DOHH2 (cell line): ENCODE measurements around the gene CAND1.

ENCODE experiments used
- H3F3A ChIP-seq: fragments of 200-600 bp; sonication (generic), shearing (Covaris generic); 2 replicates; pipeline ENCODE4 v1.6.0; 2016; ENCODE audit warnings: antibody characterized with exemption, mild to moderate bottlenecking; ENCODE audit not compliant: control insufficient read depth, insufficient read depth
- H3K27ac ChIP-seq: fragments of 200-600 bp; sonication (generic); 2 replicates; pipeline ENCODE4 v1.5.1; 2014; ENCODE audit warnings: low read depth, mild to moderate bottlenecking, low read length, moderate library complexity
- H3K27me3 ChIP-seq: fragments of 200-600 bp; sonication (generic); 2 replicates; pipeline ENCODE4 v1.6.1; 2014; ENCODE audit warnings: mild to moderate bottlenecking, low read length, mixed read lengths; ENCODE audit not compliant: control insufficient read depth
- H3K36me3 ChIP-seq: fragments of 200-600 bp; sonication (generic); 2 replicates; pipeline ENCODE4 v1.6.1; 2014; ENCODE audit warnings: mild to moderate bottlenecking, low read length, moderate library complexity, mixed read lengths; ENCODE audit not compliant: control insufficient read depth
- H3K4me1 ChIP-seq: fragments of 200-600 bp; sonication (generic); 2 replicates; pipeline ENCODE4 v1.6.1; 2014; ENCODE audit warnings: mild to moderate bottlenecking, low read length, mixed read lengths; ENCODE audit not compliant: control insufficient read depth
- H3K4me2 ChIP-seq: fragments of 200-600 bp; sonication (generic); 2 replicates; pipeline ENCODE4 v1.6.0; 2014; ENCODE audit warnings: mild to moderate bottlenecking, low read length, moderate library complexity
- H3K4me3 ChIP-seq: fragments of 200-600 bp; sonication (generic); 2 replicates; pipeline ENCODE4 v1.5.1; 2014; ENCODE audit warnings: mild to moderate bottlenecking, low read length, mixed read lengths
- H3K79me2 ChIP-seq: fragments of 200-600 bp; sonication (generic); 2 replicates; pipeline ENCODE4 v1.6.1; 2014; ENCODE audit warnings: mild to moderate bottlenecking, low read length, mixed read lengths; ENCODE audit not compliant: control insufficient read depth
- H3K9me2 ChIP-seq: fragments of 200-600 bp; sonication (generic); replicated peaks from 2 replicates; pipeline ENCODE4 v1.6.1; 2014; ENCODE audit warnings: mild to moderate bottlenecking, low read length, mixed read lengths; ENCODE audit not compliant: control insufficient read depth
- H3K9me3 ChIP-seq: fragments of 200-600 bp; sonication (generic); 2 replicates; pipeline ENCODE4 v1.6.1; 2014; ENCODE audit warnings: antibody characterized with exemption, low read length, mixed read lengths; ENCODE audit not compliant: control insufficient read depth, insufficient read depth
- H4K20me1 ChIP-seq: fragments of 200-600 bp; sonication (generic); 2 replicates; pipeline ENCODE4 v1.6.0; 2014; ENCODE audit warnings: low read depth, mild to moderate bottlenecking, antibody characterized with exemption, low read length, moderate library complexity; ENCODE audit not compliant: control insufficient read depth, insufficient read depth
- EZH2phosphoT487 ChIP-seq: fragments of 200-600 bp; sonication (generic); IDR thresholded peaks from 2 replicates; pipeline ENCODE4 v1.6.1; 2017; ENCODE audit warnings: borderline replicate concordance, mild to moderate bottlenecking, antibody characterized with exemption, low read length, moderate library complexity, mixed read lengths
- TF ChIP-seq, protein P1 (sequence below): fragments of 200-600 bp; sonication (generic); IDR thresholded peaks from one replicate; pipeline ENCODE4 v1.5.1; 2014; ENCODE audit warnings: antibody characterized with exemption, mild to moderate bottlenecking, low read depth, low read length; ENCODE audit not compliant: poor library complexity, severe bottlenecking

The CAND1 gene

GRCh38 chr12:67354966-67355365 lies 85.8 kb downstream of the CAND1 start:
- no peak for TF ChIP-seq EZH2phosphoT487
- TF ChIP-seq, protein P1, sequence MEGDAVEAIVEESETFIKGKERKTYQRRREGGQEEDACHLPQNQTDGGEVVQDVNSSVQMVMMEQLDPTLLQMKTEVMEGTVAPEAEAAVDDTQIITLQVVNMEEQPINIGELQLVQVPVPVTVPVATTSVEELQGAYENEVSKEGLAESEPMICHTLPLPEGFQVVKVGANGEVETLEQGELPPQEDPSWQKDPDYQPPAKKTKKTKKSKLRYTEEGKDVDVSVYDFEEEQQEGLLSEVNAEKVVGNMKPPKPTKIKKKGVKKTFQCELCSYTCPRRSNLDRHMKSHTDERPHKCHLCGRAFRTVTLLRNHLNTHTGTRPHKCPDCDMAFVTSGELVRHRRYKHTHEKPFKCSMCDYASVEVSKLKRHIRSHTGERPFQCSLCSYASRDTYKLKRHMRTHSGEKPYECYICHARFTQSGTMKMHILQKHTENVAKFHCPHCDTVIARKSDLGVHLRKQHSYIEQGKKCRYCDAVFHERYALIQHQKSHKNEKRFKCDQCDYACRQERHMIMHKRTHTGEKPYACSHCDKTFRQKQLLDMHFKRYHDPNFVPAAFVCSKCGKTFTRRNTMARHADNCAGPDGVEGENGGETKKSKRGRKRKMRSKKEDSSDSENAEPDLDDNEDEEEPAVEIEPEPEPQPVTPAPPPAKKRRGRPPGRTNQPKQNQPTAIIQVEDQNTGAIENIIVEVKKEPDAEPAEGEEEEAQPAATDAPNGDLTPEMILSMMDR, result no peak
- Histone ChIP-seq H3K4me2 (no peak overlapping the region), H3K79me2 (no peaks in the 10 kb centered on the region), H3K36me3 (no peaks in the 10 kb centered on the region), H3F3A (no peaks in the 10 kb centered on the region), H4K20me1 (no peaks in the 10 kb centered on the region), H3K4me3 (no peak overlapping the region), H3K4me1 (peaks cover 7% of the 10 kb centered on the region), H3K9me2 (no peaks in the 10 kb centered on the region), H3K9me3 (no peaks in the 10 kb centered on the region), H3K27me3 (no peaks in the 10 kb centered on the region), H3K27ac (no peak overlapping the region)

GRCh38 chr12:67355428-67356379 lies 86.5 kb downstream of the CAND1 start:
- TF ChIP-seq, protein P1, result peak; percentile 68
- TF ChIP-seq EZH2phosphoT487, result no peak
- Histone ChIP-seq H3K4me3 (no peak overlapping the region), H3K4me2 (no peak overlapping the region), H3K9me3 (no peaks in the 10 kb centered on the region), H4K20me1 (no peaks in the 10 kb centered on the region), H3F3A (no peaks in the 10 kb centered on the region), H3K27ac (no peak overlapping the region), H3K4me1 (peaks cover 7% of the 10 kb centered on the region), H3K79me2 (no peaks in the 10 kb centered on the region), H3K27me3 (no peaks in the 10 kb centered on the region), H3K36me3 (no peaks in the 10 kb centered on the region), H3K9me2 (no peaks in the 10 kb centered on the region)

DNA sequence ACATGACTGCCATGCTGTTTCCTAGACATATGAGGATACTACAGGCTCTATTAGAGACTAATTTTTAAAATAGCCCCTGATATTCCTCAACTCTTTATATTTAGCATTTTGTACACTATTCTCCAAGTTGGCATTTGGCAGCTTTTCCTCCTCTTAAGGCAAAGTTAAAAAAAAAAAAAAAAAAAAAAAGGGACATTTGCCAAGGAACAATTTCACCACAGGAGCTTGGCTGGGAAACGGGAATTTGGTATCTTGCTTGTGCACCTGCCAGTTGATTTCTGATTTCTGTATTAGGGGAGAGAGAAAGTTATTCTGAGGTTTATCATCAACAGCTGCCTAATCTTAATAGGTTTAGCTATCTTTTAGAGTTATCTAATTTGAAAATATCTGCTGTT lies 87.2 kb downstream of the CAND1 start:
- Histone ChIP-seq H3K27ac (no peak overlapping the region), H3F3A (no peaks in the 10 kb centered on the region), H3K36me3 (no peaks in the 10 kb centered on the region), H3K79me2 (no peaks in the 10 kb centered on the region), H3K4me2 (no peak overlapping the region), H3K27me3 (no peaks in the 10 kb centered on the region), H3K4me1 (peaks cover 7% of the 10 kb centered on the region), H4K20me1 (no peaks in the 10 kb centered on the region), H3K9me3 (no peaks in the 10 kb centered on the region), H3K4me3 (no peak overlapping the region), H3K9me2 (no peaks in the 10 kb centered on the region)
- TF ChIP-seq, protein P1, result no peak
- no peak for TF ChIP-seq EZH2phosphoT487
